Measurements from ENCODE around the gene PCCA. TPM values are rescaled to one million over a fixed set of nuclear protein-coding genes. Genes with fewer than 3 reads are reported as not detected.

The PCCA gene
- total and polyA plus RNA-seq, 2 donors (not counting 3 experiments of a cell fraction or from before 2014, with no cell fraction given): 5.7 to 20.2 TPM

- H3K27ac ChIP-seq (ENCODE audit: insufficient read depth, low read depth, low read length): no peak overlapping the region
- POLR2A ChIA-PET: no interaction called here
- CTCF ChIA-PET: interaction anchor here (0.9 kb wide), 1 partner anchor 275 kb away, joined by 4 read pairs; no protein-coding TSS in a partner anchor
- dilution Hi-C loops (cut with MboI; ENCODE audit: extremely low pct_ligation_motif_present, low sequenced_read_pairs): no loop called here
- H4K20me1 ChIP-seq (replicated peaks; ENCODE audit: control insufficient read depth, extremely low read depth, insufficient read depth, low read length): no peaks in the 10 kb centered on the region
- no peak overlapping the region for H2AFZ ChIP-seq (ENCODE audit: low read depth, low read length)
- no peaks in the 10 kb centered on the region for H3K36me3 ChIP-seq (ENCODE audit: control insufficient read depth in 2 of 2, extremely low read depth in 1 of 2, insufficient read depth in 2 of 2, low read length in 2 of 2)
- intact Hi-C loops (cut with micrococcal nuclease): no loop called here
- H3K27me3 ChIP-seq (ENCODE audit: control insufficient read depth in 2 of 2, insufficient read depth in 2 of 2, low read length in 2 of 2): no peaks in the 10 kb centered on the region
- no peak overlapping the region for H3K4me2 ChIP-seq (ENCODE audit: insufficient read depth, low read length)
- no peaks in the 10 kb centered on the region for H3K9me3 ChIP-seq (replicated peaks; ENCODE audit: control insufficient read depth, insufficient read depth, low read length)
- FAIRE-seq (no peak), DNase-seq (ENCODE audit: low read depth, low spot score) (no peak)
- H3K4me3 ChIP-seq (replicated peaks in 1 of 3; ENCODE audit: insufficient read depth in 1 of 3, low read depth in 1 of 3, low read length in 3 of 3): no peak overlapping the region
- no peak overlapping the region for H3K9ac ChIP-seq (replicated peaks; ENCODE audit: extremely low read depth, insufficient read depth, low read length)
- H3K4me1 ChIP-seq (ENCODE audit: control insufficient read depth, extremely low read depth, insufficient read depth, low read length): peaks cover 15% of the 10 kb centered on the region
- no peak for TF ChIP-seq CTCF (IDR thresholded peaks at IDR 0.05; ENCODE audit: extremely low read depth in 1 of 2, insufficient read depth in 1 of 2, low read depth in 1 of 2, low read length in 2 of 2)
- no peak for TF ChIP-seq POLR2A (IDR thresholded peaks at IDR 0.05; ENCODE audit: low read depth, low read length)
- no peak for TF ChIP-seq MAX (IDR thresholded peaks at IDR 0.05; ENCODE audit: insufficient read depth, insufficient read length)
- TF ChIP-seq JUN (IDR thresholded peaks at IDR 0.05; ENCODE audit: borderline replicate concordance, insufficient read depth, insufficient read length, low read depth): no peak
- TF ChIP-seq EZH2 (IDR thresholded peaks at IDR 0.05; ENCODE audit: borderline replicate concordance, low read depth, low read length, severe bottlenecking): no peak
- TF ChIP-seq POLR2AphosphoS5 (IDR thresholded peaks at IDR 0.05; ENCODE audit: insufficient read depth, low read depth, low read length): no peak
- TF ChIP-seq MYC (IDR thresholded peaks at IDR 0.05; ENCODE audit: low read depth, low read length): no peak
- TF ChIP-seq FOS (IDR thresholded peaks at IDR 0.05; ENCODE audit: borderline replicate concordance, insufficient read depth, low read length): no peak
- TF ChIP-seq GATA2 (IDR thresholded peaks at IDR 0.05; ENCODE audit: insufficient read depth, insufficient read length, low read depth, low read length): no peak
- H3K79me2 ChIP-seq (ENCODE audit: control insufficient read depth, insufficient read depth, low read length): no peaks in the 10 kb centered on the region
- no TSS peak for BruUV-seq (replicated peaks)
- no peaks in the 10 kb centered on the region for H3K9me1 ChIP-seq (replicated peaks; ENCODE audit: control insufficient read depth, extremely low read depth, insufficient read depth, low read length)
Measured at GRCh38 chr13:100240109-100240779, 151.4 kb downstream of the PCCA start.
